Astrocyte (in vitro differentiated cells and primary cell): ENCODE results near the gene FBXW9. TPM values are rescaled to one million over a fixed set of nuclear protein-coding genes. Genes with fewer than 3 reads are reported as not detected.

Experiments used
- DNase-seq: peaks from one replicate; pipeline ENCODE4 v3.0.0-alpha.2; 2010; ENCODE audit warnings: low read depth
- FAIRE-seq: peaks from 2 replicates; lab custom pipeline; 2011; peaks lifted over from hg19 to GRCh38; lab: Jason Lieb, UNC
- H2AFZ ChIP-seq: 2 replicates; pipeline ENCODE4 v1.6.0; 2012; ENCODE audit warnings: low read depth, low read length, inconsistent platforms
- H3K27ac ChIP-seq: 2 replicates; pipeline ENCODE4 v1.5.1; 2011; ENCODE audit warnings: low read depth, low read length, inconsistent platforms
- H3K27me3 ChIP-seq: 2 replicates; pipeline ENCODE4 v1.6.0; 2011; ENCODE audit warnings: low read length, inconsistent platforms; ENCODE audit not compliant: insufficient read depth
- H3K36me3 ChIP-seq: 2 replicates; pipeline ENCODE4 v1.5.1; 2011; ENCODE audit warnings: low read length, inconsistent platforms; ENCODE audit not compliant: insufficient read depth
- H3K4me1 ChIP-seq: 2 replicates; pipeline ENCODE4 v1.5.1; 2011; ENCODE audit warnings: low read length, inconsistent platforms; ENCODE audit not compliant: insufficient read depth
- H3K4me2 ChIP-seq: 2 replicates; pipeline ENCODE4 v1.6.0; 2012; ENCODE audit warnings: low read length, inconsistent platforms
- H3K4me3 ChIP-seq: 2 replicates; pipeline ENCODE4 v1.5.1; 2011; ENCODE audit warnings: low read depth, mild to moderate bottlenecking, low read length, inconsistent platforms; ENCODE audit not compliant: insufficient read depth
- H3K79me2 ChIP-seq: 2 replicates; pipeline ENCODE4 v1.6.0; 2012; ENCODE audit warnings: mild to moderate bottlenecking, low read length, inconsistent platforms; ENCODE audit not compliant: insufficient read depth
- H3K9ac ChIP-seq: 2 replicates; pipeline ENCODE4 v1.6.0; 2012; ENCODE audit warnings: mild to moderate bottlenecking, low read length, inconsistent platforms
- H3K9me3 ChIP-seq: 2 replicates; pipeline ENCODE4 v1.5.1; 2012; ENCODE audit warnings: low read depth, mild to moderate bottlenecking, low read length, inconsistent platforms; ENCODE audit not compliant: insufficient read depth
- H4K20me1 ChIP-seq: 2 replicates; pipeline ENCODE4 v1.6.0; 2012; ENCODE audit warnings: low read length, inconsistent platforms; ENCODE audit not compliant: insufficient read depth
- H3K27ac Mint-ChIP-seq: one replicate; pipeline ENCODE4 v1.8.0; 2021; ENCODE audit warnings: mild to moderate bottlenecking, mixed read lengths; ENCODE audit not compliant: unreplicated experiment
- H3K27me3 Mint-ChIP-seq: one replicate; pipeline ENCODE4 v1.8.0; 2021; ENCODE audit warnings: low read depth, mixed read lengths; ENCODE audit not compliant: unreplicated experiment
- H3K36me3 Mint-ChIP-seq: one replicate; pipeline ENCODE4 v1.8.0; 2021; ENCODE audit warnings: low read depth, mixed read lengths; ENCODE audit not compliant: unreplicated experiment
- H3K4me1 Mint-ChIP-seq: one replicate; pipeline ENCODE4 v1.8.0; 2021; ENCODE audit warnings: low read depth, mixed read lengths; ENCODE audit not compliant: unreplicated experiment
- H3K4me3 Mint-ChIP-seq: one replicate; pipeline ENCODE4 v1.8.0; 2021; ENCODE audit warnings: mild to moderate bottlenecking, moderate library complexity, mixed read lengths; ENCODE audit not compliant: unreplicated experiment
- H3K9me3 Mint-ChIP-seq: one replicate; pipeline ENCODE4 v1.8.0; 2021; ENCODE audit warnings: mild to moderate bottlenecking, mixed read lengths; ENCODE audit not compliant: unreplicated experiment
- CTCF ChIP-seq: IDR thresholded peaks from 2 replicates; pipeline ENCODE4 v1.5.1; 2011; ENCODE audit warnings: low read depth, mild to moderate bottlenecking, inconsistent platforms, low read length, moderate library complexity; ENCODE audit not compliant: insufficient read depth
- EZH2 ChIP-seq: IDR thresholded peaks from 2 replicates; pipeline ENCODE4 v1.6.1; 2012; ENCODE audit warnings: mild to moderate bottlenecking, low read length, inconsistent platforms; ENCODE audit not compliant: insufficient read depth
- total RNA-seq: library from RNA; stranded (reverse); gene quantifications from 2 replicates; pipeline ENCODE4 v1.2.1, GENCODE V29; 2021

The FBXW9 gene
- total RNA-seq, 1 donor from 2014 or later = 9.9 TPM

- Histone ChIP-seq H4K20me1 (peaks cover 22% of the 10 kb centered on the region), H3K4me2 (peak overlapping the region; percentile 89), H2AFZ (peak overlapping the region; percentile 84), H3K4me3 (peak overlapping the region; percentile 83), H3K9me3 (no peaks in the 10 kb centered on the region), H3K27me3 (no peaks in the 10 kb centered on the region), H3K4me1 (peaks cover 21% of the 10 kb centered on the region), H3K36me3 (peaks cover 9% of the 10 kb centered on the region), H3K27ac (peak overlapping the region; percentile 97), H3K79me2 (peaks cover 55% of the 10 kb centered on the region), H3K9ac (peak overlapping the region; percentile 88)
- Mint-ChIP-seq H3K9me3 (no peaks in the 10 kb centered on the region), H3K27me3 (no peaks in the 10 kb centered on the region), H3K27ac (peak overlapping the region; percentile 100), H3K4me1 (peaks cover 25% of the 10 kb centered on the region), H3K36me3 (peaks cover 8% of the 10 kb centered on the region), H3K4me3 (peak overlapping the region; percentile 98)
- no peak for TF ChIP-seq CTCF
- TF ChIP-seq EZH2 = no peak
- DNase-seq = peak; percentile 83
- no peak for FAIRE-seq
Observed at GRCh38 chr19:12669270-12670158, 26.9 kb downstream of the FBXW9 start.

- Histone ChIP-seq H3K9ac (peak overlapping the region; percentile 88), H3K9me3 (no peaks in the 10 kb centered on the region), H3K4me3 (peak overlapping the region; percentile 83), H3K4me1 (peaks cover 21% of the 10 kb centered on the region), H3K27me3 (no peaks in the 10 kb centered on the region), H3K27ac (peak overlapping the region; percentile 97), H3K4me2 (peak overlapping the region; percentile 89), H3K79me2 (peaks cover 55% of the 10 kb centered on the region), H3K36me3 (peaks cover 3% of the 10 kb centered on the region), H4K20me1 (peaks cover 19% of the 10 kb centered on the region), H2AFZ (peak overlapping the region; percentile 84)
- no peak for TF ChIP-seq CTCF
- TF ChIP-seq EZH2 = no peak
- no peak for FAIRE-seq
- no peaks in the 10 kb centered on the region for H3K27me3 Mint-ChIP-seq
- peak overlapping the region; percentile 100 for H3K27ac Mint-ChIP-seq
- no peaks in the 10 kb centered on the region for H3K9me3 Mint-ChIP-seq
- peak; percentile 54 for DNase-seq
- peaks cover 6% of the 10 kb centered on the region for H3K36me3 Mint-ChIP-seq
- peak overlapping the region; percentile 98 for H3K4me3 Mint-ChIP-seq
- H3K4me1 Mint-ChIP-seq = peaks cover 25% of the 10 kb centered on the region
Observed at GRCh38 chr19:12668932-12669269, 27.5 kb downstream of the FBXW9 start.

- Histone ChIP-seq H3K4me2 (peak overlapping the region; percentile 89), H3K79me2 (peaks cover 55% of the 10 kb centered on the region), H4K20me1 (peaks cover 19% of the 10 kb centered on the region), H3K36me3 (peaks cover 3% of the 10 kb centered on the region), H3K4me1 (peaks cover 21% of the 10 kb centered on the region), H3K27ac (peak overlapping the region; percentile 97), H3K9me3 (no peaks in the 10 kb centered on the region), H3K27me3 (no peaks in the 10 kb centered on the region), H2AFZ (no peak overlapping the region), H3K4me3 (peak overlapping the region; percentile 83), H3K9ac (peak overlapping the region; percentile 88)
- H3K4me3 Mint-ChIP-seq = peak overlapping the region; percentile 98
- FAIRE-seq (no peak), DNase-seq (no peak)
- H3K27me3 Mint-ChIP-seq = no peaks in the 10 kb centered on the region
- peak overlapping the region; percentile 100 for H3K27ac Mint-ChIP-seq
- TF ChIP-seq EZH2 = no peak
- TF ChIP-seq CTCF = no peak
- peaks cover 25% of the 10 kb centered on the region for H3K4me1 Mint-ChIP-seq
- H3K36me3 Mint-ChIP-seq = peaks cover 6% of the 10 kb centered on the region
- H3K9me3 Mint-ChIP-seq = no peaks in the 10 kb centered on the region
Observed at GRCh38 chr19:12668346-12668745, 28.1 kb downstream of the FBXW9 start.
